ENCODE results near the gene BCAS3.

BCAS3 gene

DNA sequence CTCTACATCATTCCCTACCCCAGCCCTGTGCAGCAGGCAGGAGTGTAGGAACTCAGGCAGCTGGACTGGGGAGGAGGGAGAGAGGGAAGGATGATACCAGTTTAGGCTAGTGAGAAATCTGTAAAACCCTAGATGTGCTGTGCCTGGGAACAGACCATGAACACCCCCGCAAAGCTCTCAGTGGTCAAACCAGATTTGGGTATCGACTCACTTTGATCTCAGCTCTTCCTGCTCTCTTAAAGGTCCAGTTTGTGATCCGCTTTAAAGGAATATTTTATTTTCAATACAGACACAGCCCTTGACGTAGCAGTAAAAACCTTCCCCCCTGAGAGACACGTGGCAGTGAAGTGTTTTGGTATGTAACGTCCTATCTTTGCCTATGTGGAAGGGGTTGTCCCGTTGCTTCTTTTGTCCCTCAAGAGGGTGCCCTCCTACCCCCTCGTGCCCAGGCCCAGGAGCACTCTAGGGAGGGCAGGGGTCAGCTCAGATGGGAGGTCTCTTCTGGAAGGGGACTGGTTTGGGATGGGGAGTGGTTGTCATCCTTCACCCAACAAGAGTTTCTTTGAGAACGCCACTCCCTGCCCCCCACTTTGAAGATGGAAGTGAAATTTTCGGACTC lies 702.7 kb downstream of the BCAS3 start:
- DNase-seq, result no peak

DNA sequence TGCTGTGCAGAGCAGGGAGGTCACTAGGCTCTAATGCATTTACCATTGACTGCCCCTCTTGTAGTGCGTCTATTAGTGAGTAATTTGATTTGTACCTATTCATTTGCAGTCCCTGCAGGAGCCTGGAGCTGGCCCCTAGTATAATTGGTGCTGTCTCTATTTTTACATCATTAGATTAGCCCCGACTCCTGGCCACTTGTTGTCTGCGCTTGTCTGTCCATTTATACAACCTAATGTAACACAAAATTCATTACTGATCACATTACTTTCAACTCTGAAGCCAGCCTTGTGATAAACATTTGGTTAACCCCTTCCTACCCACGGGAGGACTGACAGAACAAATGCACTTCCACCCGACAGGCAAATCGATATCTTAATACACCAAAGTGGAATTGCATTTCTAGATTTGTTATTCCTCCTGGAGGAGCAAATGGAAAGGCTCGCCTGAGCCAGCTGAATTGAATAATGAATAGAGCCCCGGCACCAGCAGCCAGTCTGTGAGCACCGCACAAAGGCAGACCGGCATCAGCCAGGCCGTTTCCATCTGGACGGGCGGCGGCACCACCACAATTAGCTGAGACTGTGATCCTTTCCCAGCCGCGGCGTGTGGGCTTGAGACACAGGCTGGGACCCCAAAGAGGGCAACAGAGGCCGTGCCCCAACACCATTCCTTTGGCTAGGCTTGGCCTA lies 703.3 kb downstream of the BCAS3 start:
- no peak for DNase-seq

DNA sequence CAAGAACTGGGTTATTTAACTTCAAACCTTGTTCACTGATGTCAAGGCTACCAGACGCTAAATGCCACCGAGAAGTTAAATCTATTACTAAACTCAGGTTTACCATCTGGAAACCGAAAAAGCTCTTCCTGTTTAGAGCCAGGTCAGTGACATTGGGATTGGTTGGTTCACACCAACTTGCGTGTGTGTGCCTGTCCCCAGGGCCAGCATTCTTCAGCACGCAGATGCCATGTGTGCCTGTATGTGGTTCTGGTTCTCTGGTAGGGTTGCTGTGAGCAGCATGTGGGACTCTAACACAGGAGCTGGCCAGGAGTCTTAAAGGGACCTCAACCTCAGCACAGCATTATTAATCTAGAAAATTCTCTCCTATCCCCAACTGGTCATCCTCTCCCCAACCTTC lies 703.9 kb downstream of the BCAS3 start:
- DNase-seq, result no peak

DNA sequence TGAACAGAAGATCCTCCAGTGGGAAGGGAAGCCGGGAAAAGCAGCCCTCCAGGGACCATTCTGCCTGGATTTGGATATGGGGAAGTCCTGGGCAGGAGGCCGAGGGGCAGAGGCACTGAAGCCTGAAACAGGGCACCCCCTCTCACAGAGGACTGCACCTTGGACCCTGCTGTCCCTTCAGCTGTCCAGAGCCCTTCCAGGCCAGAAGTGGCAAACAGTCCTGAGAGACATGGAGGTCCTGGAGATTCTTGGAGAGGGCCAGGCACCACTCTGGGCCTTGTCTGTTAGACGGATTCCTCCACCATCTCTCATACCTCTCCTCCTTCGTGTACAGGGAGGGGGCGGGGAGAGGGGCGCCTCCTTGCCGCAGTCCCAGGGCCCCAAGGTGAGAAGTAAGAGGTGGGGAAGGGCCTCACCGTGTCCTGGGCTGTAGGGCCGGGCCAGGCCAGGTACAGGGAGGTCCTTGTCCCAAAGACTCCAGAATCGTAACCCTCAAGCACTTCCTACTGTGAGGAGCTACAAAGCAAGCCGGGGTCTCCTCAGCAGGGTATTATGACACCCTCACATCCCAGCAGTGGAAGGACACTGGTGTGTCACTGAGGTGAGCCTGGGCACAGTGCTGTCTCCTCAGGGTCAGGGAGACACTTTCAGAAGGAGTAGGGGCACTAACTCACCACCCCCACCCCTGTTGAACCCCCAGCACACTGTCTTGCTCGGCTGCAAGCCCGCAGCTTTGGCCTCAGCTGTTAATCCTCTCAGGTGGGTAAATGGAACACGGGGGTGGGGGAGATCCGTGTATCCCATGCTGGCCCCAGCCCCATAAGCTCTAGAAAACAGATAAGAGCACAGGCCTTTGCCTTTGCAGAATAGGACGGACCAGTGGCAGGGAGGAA lies 705.4 kb downstream of the BCAS3 start:
- DNase-seq, result no peak

DNA sequence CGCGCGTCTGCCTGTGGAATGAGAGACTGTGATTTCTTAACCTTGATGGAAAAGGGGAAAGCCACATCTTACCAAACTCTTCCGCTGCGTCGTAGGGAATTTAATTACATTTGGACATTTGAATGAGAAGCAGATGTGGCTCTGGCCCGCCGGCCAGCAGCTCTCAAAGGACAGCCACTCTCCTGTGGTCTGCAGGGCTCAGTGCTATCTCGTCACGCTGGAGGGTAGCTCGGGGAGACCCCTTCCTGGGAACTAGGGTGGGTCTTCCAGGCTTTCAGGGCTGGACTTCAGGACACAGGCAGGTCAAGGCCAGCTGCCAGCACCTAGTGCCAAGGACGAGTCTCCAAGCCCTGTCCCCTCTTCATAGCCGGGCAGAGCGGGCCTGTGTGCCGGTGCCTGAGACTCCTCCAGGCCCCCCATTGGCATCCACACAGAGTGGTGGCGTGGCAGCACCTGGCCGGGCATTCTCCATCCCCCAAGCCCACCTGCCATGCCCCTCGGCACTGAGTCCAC lies 706.1 kb downstream of the BCAS3 start:
- no peak for DNase-seq

DNA sequence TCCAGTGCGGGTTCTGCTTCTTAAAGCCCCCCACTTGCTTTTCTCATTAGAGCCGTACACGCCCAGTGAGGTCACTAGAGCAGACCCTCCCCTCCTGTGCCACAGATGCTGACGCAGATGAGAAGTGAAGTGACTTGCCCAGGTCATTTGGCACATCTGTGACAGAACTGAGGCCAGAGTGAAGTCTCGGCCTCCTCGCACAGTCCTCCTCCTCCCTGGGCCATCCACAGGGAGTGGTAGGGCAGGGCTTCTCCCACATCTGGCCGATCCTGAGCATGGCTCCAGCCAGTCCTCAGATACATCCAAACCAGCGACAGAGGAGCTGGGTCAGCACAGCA lies 706.7 kb downstream of the BCAS3 start:
- DNase-seq, result no peak

DNA sequence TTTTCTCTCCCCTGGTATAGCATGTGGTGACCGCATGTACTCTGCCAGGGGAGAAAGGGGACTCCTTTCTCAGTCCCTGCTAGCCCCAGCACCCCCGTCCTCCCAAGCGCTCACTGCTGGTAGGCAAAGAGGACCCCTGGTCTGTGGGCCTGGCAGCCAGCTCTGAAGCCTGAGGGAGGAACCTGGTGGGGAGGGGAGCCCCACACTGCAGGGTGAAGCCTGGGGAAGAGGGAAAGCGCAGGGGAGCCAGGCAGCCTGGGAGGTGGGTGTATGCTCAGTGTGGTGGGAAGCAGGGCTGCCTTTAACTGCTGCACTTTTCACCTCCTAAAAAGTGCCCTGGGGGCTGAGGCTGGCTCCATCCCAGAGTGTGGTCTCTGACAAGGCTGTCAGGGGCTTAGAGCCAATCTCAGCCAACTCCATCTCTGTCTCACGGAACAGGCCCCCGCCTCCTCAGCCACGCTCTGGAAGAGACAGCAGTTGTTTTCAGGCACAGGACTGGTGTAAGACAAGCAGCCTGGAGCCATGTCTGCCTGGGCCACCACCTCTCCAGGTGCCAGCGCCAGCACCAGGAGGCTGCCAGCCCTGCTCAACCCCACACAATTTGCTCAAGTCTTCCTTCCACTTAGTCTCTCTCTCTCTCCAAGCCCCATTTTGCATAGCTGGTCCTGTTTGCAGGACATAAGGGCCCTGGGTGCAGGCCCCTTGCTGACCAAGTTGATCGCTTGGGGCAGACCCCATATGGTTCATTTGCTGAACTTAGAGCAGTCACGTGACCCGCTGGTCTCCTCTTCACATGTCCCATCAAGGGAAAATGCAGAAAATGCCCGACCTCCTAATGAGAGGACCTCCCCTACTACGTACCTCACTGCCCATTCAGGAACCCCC lies 707.3 kb downstream of the BCAS3 start:
- DNase-seq, result no peak

DNA sequence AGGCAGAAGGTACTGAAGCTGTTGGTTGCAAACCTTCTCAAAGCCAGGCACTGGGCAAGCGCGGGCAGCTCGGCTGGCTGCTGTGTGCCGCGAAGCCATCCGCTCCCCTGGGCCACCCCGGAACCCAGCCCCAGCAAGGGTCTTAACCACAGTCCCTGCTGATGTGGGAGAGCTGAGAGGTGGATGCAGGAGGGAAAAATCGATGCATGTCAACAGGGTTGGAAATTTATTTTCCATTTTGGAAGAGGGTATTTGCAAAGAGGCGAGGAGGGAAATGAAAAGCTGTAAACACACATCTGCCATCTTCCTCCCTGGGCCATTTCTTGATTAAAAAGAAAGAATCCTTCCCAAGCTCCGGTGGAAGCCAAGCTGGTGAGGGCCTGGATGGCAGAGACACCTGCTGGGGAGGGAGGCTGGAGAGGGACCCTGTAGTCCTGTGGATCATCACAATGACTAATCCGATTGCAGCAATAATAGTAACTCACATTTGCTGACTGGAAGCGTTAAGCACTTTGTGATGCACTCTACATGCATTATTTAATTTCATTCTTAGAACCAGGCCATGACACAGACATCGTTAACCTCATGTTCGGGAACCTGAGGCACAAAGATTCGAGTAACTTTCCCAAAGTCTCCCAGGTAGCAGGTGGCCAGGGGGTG lies 708.1 kb downstream of the BCAS3 start:
- DNase-seq, result no peak

DNA sequence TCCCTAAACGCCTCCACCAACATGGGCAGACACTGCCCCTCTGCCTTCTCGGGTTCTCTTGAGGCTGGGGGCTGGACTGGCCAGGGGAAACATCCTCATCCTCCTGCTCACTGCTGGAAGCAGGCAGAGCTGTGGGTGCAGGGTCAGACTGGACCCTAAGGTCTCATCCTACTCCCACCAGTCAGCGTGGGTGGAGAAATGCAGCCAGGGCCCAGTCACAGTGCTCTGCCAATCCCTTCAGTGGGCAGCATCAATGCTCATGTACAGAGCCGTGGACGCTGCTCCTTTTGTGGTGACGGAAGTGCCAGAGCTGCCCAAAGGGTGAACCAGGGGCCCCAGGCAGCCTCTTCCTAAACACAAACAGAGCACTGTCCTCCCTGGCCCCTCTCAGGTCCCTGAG lies 708.6 kb downstream of the BCAS3 start:
- no peak for DNase-seq

DNA sequence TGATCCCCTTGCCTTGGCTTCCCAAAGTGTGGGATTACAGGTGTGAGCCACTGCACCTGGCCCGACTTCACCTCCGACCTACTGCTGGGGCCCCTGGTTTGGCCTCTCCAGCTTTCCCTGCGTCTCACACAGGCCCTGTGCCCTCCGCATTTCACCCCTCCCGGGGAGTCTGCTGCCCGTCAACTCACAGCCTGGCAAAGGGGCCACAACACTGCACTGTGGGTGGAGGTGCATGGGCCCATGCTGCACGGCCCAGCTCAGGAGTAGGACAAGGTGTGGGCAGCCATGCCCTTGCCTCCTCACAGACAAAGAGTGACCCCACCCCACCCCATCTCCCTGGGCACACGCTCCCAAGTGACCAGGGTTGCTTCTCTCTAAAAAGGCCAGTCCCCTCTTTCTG lies 709.4 kb downstream of the BCAS3 start:
- DNase-seq, result no peak

DNA sequence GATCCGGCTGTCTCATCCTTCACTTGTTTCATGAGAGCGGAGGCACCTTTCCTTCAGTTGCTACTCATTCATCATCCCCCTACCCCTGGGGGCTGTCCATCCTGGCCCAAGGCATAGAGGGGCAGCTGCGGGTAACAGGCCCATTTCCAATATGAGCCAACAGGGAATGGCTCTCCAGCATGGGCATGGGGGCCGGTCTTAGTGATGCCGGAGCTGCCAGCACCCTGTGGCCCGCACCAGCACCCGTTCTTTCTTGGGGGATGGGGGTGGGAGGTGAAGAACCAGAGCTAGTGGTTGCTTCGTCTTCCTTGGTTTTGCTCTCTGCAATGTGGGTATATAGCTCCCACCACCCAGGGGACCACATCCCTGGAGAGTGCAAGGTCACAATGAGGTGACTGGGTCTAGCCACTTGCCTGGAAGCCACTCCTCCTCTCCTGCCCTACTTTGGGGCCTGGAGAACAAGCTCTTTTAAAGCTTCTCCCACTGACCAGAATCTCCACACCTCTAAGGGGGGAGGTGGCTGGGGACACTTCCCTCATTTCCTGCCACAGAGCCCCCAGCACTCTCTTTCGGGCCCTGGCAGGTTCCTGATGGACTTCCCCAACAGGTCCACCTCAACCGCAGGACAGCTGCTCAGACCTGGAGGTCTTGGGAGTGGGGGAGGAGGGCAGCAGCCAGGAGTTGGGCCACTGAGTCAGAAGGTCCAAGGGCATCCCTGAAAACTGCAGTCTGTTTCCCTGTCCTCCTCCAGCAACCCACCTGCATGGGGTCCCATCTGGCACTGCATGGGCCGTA lies 710.1 kb downstream of the BCAS3 start:
- no peak for DNase-seq

DNA sequence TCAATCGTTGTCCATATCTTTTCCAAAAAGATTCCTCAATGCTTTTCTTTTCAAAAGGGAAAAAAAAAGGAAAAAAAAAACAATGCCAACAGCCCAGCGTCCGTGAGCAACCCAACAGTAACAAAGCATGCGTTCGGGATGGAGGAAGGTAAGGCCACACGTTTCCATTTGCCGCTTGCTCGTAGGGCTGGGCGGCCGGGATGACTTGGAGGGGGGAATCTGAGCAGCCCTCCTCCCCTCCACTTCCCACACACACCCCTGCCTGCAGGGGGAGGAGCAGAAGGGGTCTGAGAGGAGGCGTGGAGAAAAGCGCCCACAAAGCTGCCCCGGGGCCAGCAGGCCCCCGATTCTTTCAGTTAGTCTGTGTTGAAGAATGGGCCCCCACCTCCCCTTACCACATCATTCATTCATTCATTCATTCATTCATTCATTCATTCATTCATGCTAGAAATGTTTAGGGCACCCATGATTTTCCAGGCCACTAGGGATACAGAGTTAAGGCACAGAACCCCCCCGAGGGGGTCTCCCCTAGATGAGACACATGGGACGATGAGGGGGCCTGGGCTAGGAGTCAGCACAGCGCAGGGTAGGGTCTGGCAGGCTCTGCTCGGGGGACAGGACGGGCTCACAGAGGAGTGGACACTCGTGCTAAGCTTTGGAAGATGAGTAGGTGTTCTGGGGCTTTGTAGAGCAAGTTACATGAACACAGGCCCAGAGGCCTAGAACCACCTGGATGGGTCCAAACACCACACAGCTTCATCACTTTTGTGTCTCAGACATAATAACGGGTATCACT lies 711.1 kb downstream of the BCAS3 start:
- DNase-seq, result no peak

DNA sequence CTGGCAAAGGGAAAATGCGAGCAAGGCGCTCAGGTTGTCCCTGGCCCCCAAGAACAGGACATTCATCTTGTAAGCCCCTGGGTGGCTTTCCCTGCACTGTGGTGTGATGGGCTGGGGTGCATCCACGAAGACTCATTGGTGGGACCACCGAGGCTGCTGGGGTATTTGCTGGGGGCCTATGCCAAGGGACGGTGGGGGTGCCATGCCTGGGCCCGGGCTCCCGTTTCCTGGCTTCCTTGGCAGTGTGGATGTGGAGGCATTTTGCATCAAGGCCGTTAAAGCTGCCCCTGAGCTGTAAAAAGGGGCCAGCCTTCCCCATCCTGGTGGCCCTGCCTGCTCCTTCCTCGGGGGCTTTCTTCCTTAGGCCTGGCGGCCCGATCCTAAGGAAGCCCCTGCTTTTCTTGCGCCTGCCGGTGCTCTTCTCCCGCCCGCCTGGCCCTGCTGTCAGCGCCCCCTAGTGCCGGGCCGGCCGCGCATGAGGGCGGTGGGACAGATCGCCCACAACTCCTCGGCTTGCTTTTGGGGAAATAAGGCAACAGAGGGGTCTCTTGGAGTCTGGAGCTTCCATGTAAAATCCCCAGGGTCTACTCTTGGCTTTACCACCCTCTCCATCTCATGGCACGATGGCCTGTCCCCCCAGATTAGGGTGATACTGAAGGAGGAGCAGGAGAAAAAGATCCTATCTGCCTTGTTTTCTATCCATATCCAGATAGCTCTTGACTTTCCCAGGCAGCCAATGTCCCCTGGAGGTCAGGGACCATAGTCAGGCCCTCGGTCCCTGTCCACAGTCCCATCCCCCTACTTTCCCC lies 712.2 kb downstream of the BCAS3 start:
- no peak for DNase-seq

DNA sequence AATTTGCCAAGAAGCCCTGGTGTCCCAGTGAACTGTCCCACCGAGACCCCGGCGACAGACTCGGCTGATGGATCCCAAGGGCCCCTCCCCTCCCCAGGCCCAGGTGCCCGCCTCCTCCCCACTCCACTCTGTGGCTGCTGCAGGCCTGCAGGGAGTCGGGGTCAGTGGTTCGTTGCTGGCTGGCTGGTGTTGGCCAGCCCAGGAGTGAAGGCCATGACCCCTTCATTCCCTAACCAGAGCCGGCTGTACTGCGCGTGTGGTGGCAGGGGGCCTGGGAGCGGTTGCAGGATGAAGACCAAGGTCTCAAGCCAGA lies 712.8 kb downstream of the BCAS3 start:
- DNase-seq, result no peak

DNA sequence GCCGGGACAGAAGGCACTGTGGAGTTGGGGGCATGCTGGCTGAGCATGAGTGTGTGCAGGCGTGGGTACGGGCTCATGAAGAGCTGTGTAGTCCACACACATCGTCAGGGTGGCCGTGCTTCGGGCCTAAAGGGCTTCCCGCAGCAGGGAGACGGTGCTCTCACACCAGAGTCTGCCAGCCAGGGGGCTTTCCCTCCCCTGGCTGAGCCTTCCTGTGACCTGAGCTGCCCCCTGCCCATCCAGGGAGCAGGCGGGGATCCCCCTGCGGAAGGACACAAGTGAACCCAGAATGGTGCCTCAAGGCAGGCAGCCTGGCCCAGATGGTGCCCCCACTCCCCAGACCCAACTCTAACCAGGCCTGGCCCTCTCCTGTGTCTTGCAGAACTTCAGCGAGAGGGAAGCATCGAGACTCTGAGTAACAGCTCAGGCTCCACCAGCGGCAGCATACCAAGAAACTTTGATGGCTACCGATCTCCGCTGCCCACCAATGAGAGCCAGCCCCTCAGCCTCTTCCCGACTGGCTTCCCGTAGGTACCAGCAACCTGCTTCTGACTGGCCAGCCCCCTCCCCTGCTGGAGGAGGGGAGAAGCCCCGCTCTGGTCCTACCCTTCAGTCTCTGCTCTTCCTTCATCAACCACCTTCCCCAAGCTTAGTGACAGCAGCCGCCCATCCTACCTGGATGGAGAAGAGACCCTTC lies 714.1 kb downstream of the BCAS3 start:
- DNase-seq, result no peak

DNA sequence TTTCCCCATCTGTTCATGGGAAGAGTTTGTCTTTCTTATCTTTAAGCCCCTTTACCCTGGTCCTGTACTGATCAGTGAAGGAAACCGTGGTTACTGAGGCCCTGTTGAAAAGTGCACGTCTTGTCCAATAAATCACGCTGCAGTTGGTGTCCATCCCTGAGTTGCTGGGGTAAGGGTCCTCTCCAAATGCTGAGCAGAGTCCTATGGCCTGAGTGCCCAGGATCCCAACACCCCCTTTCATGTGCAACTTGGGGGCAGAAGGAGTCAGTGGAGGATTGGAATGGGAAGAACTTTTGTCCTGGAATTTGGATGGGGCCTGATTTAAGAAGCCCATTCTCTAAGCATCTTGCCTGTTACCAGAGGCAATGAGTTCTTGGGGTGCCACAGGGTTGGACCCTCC lies 715.0 kb downstream of the BCAS3 start:
- no peak for DNase-seq

DNA sequence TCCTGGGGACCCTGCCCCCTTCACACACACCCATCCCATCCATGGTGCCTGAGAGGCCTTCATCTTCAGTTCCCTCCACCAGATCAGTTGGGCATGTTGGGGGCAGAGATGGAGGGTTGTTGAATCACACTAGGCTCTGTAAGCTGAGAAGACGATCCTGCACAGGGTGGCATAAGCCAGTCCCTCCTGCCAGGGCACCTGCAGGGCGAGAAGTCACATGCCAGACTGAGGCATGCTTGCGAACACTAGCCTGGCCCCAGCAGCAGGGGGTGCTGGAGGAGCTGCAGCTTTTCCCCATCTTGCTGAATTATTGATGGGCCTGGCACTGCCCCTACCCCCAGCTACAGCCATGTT lies 715.9 kb downstream of the BCAS3 start:
- no peak for DNase-seq

DNA sequence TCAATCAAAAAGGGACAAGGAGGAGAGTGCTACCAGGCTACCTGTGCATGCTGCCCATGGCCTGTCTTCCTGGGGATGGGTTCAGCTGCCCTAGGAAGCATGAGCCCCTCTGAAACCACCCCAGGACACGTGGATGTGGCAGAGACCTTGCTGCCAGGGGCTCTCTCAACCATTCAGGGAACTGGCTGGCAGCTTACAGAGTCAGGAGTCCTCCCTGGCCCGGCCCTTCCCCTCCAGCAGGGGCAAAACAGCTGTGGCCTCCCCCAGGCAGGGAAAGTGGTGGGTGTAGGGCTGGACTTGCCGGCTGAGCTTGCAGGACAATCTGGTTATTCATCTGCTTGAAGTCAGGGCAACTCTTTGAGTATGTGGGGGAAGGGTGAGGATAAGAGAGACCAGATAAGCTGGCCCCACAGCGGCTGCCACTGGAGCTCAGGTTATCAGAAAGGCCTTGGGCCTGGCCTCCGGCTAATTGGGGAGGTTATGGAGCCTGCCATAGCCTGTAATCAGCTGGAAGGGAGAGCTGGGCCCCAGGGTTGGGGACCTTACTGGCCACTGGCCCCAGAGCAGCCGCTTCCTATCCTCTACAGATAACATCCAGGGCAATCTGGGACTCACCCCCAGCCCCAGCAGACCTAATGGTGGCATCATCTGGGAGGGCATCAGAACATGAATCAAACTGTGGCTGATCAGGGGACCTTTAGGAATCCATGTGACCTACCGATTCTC lies 716.4 kb downstream of the BCAS3 start:
- DNase-seq, result no peak
